Glutamatergic neuron (in vitro differentiated cells): Measurements from ENCODE around the gene UBE2E2. TPM values are rescaled to one million over a fixed set of nuclear protein-coding genes. Genes with fewer than 3 reads are reported as not detected.

Source experiments
- DNase-seq: peaks from one replicate; pipeline ENCODE4 v3.0.0; 2022
- H3K27ac Mint-ChIP-seq: one replicate; pipeline ENCODE4 v1.8.0; 2020; ENCODE audit warnings: mild to moderate bottlenecking, mixed read lengths, inconsistent platforms; ENCODE audit not compliant: unreplicated experiment
- H3K27me3 Mint-ChIP-seq: one replicate; pipeline ENCODE4 v1.8.0; 2020; ENCODE audit warnings: mild to moderate bottlenecking, moderate library complexity, mixed read lengths, inconsistent platforms; ENCODE audit not compliant: unreplicated experiment
- H3K36me3 Mint-ChIP-seq: one replicate; pipeline ENCODE4 v1.8.0; 2020; ENCODE audit warnings: mild to moderate bottlenecking, mixed read lengths, inconsistent platforms; ENCODE audit not compliant: unreplicated experiment
- H3K4me1 Mint-ChIP-seq: one replicate; pipeline ENCODE4 v1.8.0; 2020; ENCODE audit warnings: mild to moderate bottlenecking, low read depth, mixed read lengths, inconsistent platforms; ENCODE audit not compliant: unreplicated experiment
- H3K4me3 Mint-ChIP-seq: one replicate; pipeline ENCODE4 v1.8.0; 2020; ENCODE audit warnings: mild to moderate bottlenecking, mixed read lengths, inconsistent platforms; ENCODE audit not compliant: unreplicated experiment
- H3K9me3 Mint-ChIP-seq: one replicate; pipeline ENCODE4 v1.8.0; 2020; ENCODE audit warnings: mild to moderate bottlenecking, moderate library complexity, mixed read lengths, inconsistent platforms; ENCODE audit not compliant: unreplicated experiment
- CTCF ChIP-seq: fragments of 200-600 bp; sonication (generic); IDR thresholded peaks from one replicate; pipeline ENCODE4 v1.5.0; 2021; ENCODE audit not compliant: partially characterized antibody, unreplicated experiment
- total RNA-seq: library from RNA; stranded (reverse); fragmentation: NEBNext Ultra II Directional; extraction: Animal tissue kit (Norgen Biotek cat#: 25700); gene quantifications from one replicate; pipeline ENCODE4 v1.2.1, GENCODE V29; 2021; ENCODE audit not compliant: unreplicated experiment

Gene UBE2E2
- total RNA-seq, 1 donor from 2014 or later = 40.6 TPM

GRCh38 chr3:23263796-23264195 is 60.7 kb downstream of the UBE2E2 start:
- H3K4me1 Mint-ChIP-seq = no peaks in the 10 kb centered on the region
- no peak overlapping the region for H3K4me3 Mint-ChIP-seq
- H3K27ac Mint-ChIP-seq = no peak overlapping the region
- no peaks in the 10 kb centered on the region for H3K27me3 Mint-ChIP-seq
- H3K9me3 Mint-ChIP-seq = peaks cover 1% of the 10 kb centered on the region
- no peak for TF ChIP-seq CTCF
- no peak for DNase-seq
- H3K36me3 Mint-ChIP-seq = no peaks in the 10 kb centered on the region

- TF ChIP-seq CTCF = no peak
- Mint-ChIP-seq H3K27ac (no peak overlapping the region), H3K4me3 (no peak overlapping the region), H3K27me3 (no peaks in the 10 kb centered on the region), H3K9me3 (peaks cover 1% of the 10 kb centered on the region), H3K36me3 (no peaks in the 10 kb centered on the region), H3K4me1 (no peaks in the 10 kb centered on the region)
- no peak for DNase-seq
Measured at GRCh38 chr3:23264413-23264812, 61.3 kb downstream of the UBE2E2 start.

DNA sequence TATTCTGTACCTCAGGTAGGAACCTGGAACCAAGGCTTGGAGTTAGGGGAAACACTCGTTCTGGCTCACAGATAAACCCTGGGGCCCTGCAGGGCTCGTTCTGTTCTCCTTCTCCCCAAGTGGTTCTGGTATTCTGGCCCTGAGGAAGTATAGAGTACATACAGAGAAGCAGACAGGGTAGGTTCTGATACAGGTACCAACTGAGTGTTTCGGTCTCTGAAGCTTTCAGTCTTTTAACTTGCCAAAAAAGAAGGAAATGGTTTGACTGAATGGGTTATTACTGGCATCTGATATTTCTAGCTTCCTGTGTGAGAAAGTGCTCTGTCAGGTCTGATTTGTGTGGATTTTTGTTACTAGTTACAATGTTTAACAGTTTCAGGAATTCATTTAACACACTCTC is 67.3 kb downstream of the UBE2E2 start:
- Mint-ChIP-seq H3K4me1 (no peaks in the 10 kb centered on the region), H3K9me3 (peaks cover 1% of the 10 kb centered on the region), H3K27ac (no peak overlapping the region), H3K4me3 (no peak overlapping the region), H3K36me3 (no peaks in the 10 kb centered on the region), H3K27me3 (no peaks in the 10 kb centered on the region)
- TF ChIP-seq CTCF = no peak
- DNase-seq = no peak

DNA sequence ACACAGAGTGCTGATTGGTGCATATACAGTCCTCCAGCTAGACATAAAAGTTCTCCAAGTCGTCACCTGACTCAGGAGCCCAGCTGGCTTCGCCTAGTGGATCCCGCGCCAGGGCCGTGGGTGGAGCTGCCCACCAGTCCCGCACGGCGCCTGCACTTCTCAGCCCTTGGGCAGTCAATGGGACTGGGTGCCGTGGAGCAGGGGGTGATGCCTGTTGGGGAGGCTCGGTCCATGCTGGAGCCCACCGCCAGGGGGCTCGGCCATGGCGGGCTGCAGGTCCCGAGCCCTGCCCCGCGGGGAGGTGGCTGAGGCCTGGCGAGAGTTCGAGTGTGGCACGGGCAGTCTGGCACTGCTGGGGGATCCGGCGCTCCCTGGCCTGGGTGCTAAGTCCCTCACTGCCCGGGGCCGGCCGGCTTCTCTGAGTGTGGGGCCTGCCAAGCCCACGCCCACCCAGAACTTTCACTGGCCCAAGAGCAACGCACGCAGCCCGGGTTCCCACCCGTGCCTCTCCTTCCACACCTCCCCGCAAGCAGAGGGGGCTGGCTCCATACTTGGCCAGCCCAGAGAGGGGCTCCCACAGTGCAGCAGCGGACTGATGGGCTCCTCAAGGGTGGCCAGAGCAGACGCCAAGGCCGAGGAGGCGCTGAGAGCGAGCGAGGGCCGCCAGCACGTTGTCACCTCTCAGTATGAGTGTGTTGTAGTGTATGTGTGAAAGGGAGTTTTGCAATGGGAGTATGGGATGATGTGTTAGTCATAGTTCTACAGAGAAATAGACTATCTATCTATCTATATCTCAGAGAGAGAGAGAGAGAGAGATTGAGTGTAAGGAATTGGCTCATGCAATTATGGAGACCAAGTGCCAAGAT is 69.0 kb downstream of the UBE2E2 start:
- TF ChIP-seq CTCF = no peak
- H3K27ac Mint-ChIP-seq = no peak overlapping the region
- H3K27me3 Mint-ChIP-seq = no peaks in the 10 kb centered on the region
- H3K36me3 Mint-ChIP-seq = no peaks in the 10 kb centered on the region
- no peaks in the 10 kb centered on the region for H3K9me3 Mint-ChIP-seq
- no peaks in the 10 kb centered on the region for H3K4me1 Mint-ChIP-seq
- no peak for DNase-seq
- H3K4me3 Mint-ChIP-seq = no peak overlapping the region

DNA sequence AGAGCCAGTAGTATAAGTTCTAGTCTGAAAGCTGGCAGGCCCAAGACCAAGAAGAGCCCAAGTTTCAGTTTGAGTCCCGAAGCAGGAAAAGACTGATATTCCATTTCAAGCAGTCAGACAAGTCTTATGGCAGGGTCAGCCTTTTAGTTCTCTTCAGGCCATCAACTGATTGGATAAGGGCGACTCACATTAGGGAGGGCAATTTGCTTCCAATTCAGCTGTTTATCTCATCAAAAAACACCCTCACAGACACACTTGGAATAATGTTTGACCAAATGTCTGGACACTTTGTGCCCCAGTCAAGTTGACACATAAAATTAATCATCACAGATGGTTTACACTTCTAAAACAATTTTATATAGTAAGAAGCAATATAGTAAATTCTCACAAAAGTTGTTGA is 69.7 kb downstream of the UBE2E2 start:
- TF ChIP-seq CTCF = no peak
- no peaks in the 10 kb centered on the region for H3K36me3 Mint-ChIP-seq
- no peak overlapping the region for H3K27ac Mint-ChIP-seq
- H3K27me3 Mint-ChIP-seq = no peaks in the 10 kb centered on the region
- H3K4me3 Mint-ChIP-seq = no peak overlapping the region
- no peaks in the 10 kb centered on the region for H3K9me3 Mint-ChIP-seq
- H3K4me1 Mint-ChIP-seq = no peaks in the 10 kb centered on the region
- no peak for DNase-seq
